MCF 10A (cell line): ENCODE results near the gene TCF7L2. TPM values are rescaled to one million over a fixed set of nuclear protein-coding genes. Genes with fewer than 3 reads are reported as not detected.

Source experiments
- BruUV-seq: library from RNA; stranded (reverse); fragments of 400-500 nt; replicated peaks from 2 replicates; lab custom pipeline; 2021; lab: Mats Ljungman, UMichigan
- CTCF ChIA-PET: fragments of 300-600 bp; sonication (Branson Sonifier 250); formaldehyde crosslinking; extraction: SDS; loops from one replicate; lab custom pipeline; 2021; ENCODE audit warnings: antibody characterized with exemption, inconsistent platforms; lab: Yijun Ruan, JAX
- POLR2A ChIA-PET: fragments of 300-600, 350-650 bp; sonication (Branson Sonifier 250); formaldehyde crosslinking; extraction: SDS; loops from one replicate; lab custom pipeline; 2020; ENCODE audit warnings: antibody characterized with exemption, inconsistent platforms; lab: Yijun Ruan, JAX
- DNase-seq: peaks from one replicate; pipeline ENCODE4 v3.0.0-alpha.2; 2018; ENCODE audit not compliant: unreplicated experiment
- H3K27ac Mint-ChIP-seq: one replicate; pipeline ENCODE4 v1.8.0; 2022; ENCODE audit warnings: mild to moderate bottlenecking, low read depth, mixed read lengths; ENCODE audit not compliant: unreplicated experiment
- H3K27me3 Mint-ChIP-seq: one replicate; pipeline ENCODE4 v1.8.0; 2022; ENCODE audit warnings: mixed read lengths; ENCODE audit not compliant: insufficient read depth, unreplicated experiment
- H3K36me3 Mint-ChIP-seq: one replicate; pipeline ENCODE4 v1.8.0; 2022; ENCODE audit warnings: mild to moderate bottlenecking, moderate library complexity, mixed read lengths; ENCODE audit not compliant: insufficient read depth, unreplicated experiment
- H3K4me1 Mint-ChIP-seq: one replicate; pipeline ENCODE4 v1.8.0; 2022; ENCODE audit warnings: mixed read lengths; ENCODE audit not compliant: insufficient read depth, unreplicated experiment
- H3K4me3 Mint-ChIP-seq: one replicate; pipeline ENCODE4 v1.8.0; 2022; ENCODE audit warnings: mild to moderate bottlenecking, moderate library complexity, mixed read lengths; ENCODE audit not compliant: unreplicated experiment
- H3K9me3 Mint-ChIP-seq: one replicate; pipeline ENCODE4 v1.8.0; 2022; ENCODE audit warnings: mixed read lengths; ENCODE audit not compliant: unreplicated experiment
- intact Hi-C: fragments of 100-400 bp; cut with micrococcal nuclease; formaldehyde crosslinking; loops from 2 replicates; pipeline ENCODE4 v1.14.1; 2022
- total RNA-seq: library from RNA; stranded (reverse); gene quantifications from 2 replicates; pipeline ENCODE4 v1.2.3, GENCODE V29; 2022
- TF ChIP-seq, protein P1 (sequence below): fragments of 200-600 bp; IDR thresholded peaks from one replicate; pipeline ENCODE4 v1.8.0; 2022; ENCODE audit warnings: antibody characterized with exemption, mild to moderate bottlenecking; ENCODE audit not compliant: unreplicated experiment

The TCF7L2 gene
- total RNA-seq, 1 experiment from 2014 or later: 25.2 TPM

GRCh38 chr10:113095419-113096127 is 145.5 kb downstream of the TCF7L2 start:
- ChIA-PET CTCF (interaction anchor here (1.5 kb wide), 1 partner anchor 14 kb away, joined by 4 read pairs; no protein-coding TSS in a partner anchor), POLR2A (interaction anchor here (2.6 to 2.7 kb wide), 2 partner anchors 21 to 37 kb away, joined by 12 to 13 read pairs; no protein-coding TSS in a partner anchor)
- intact Hi-C loops: no loop called here
- Mint-ChIP-seq H3K4me1 (peaks cover 34% of the 10 kb centered on the region), H3K9me3 (no peaks in the 10 kb centered on the region), H3K4me3 (no peak overlapping the region), H3K27me3 (no peaks in the 10 kb centered on the region), H3K27ac (peak overlapping the region; percentile 9), H3K36me3 (peaks cover 59% of the 10 kb centered on the region)
- DNase-seq: no peak
- TF ChIP-seq, protein P1, sequence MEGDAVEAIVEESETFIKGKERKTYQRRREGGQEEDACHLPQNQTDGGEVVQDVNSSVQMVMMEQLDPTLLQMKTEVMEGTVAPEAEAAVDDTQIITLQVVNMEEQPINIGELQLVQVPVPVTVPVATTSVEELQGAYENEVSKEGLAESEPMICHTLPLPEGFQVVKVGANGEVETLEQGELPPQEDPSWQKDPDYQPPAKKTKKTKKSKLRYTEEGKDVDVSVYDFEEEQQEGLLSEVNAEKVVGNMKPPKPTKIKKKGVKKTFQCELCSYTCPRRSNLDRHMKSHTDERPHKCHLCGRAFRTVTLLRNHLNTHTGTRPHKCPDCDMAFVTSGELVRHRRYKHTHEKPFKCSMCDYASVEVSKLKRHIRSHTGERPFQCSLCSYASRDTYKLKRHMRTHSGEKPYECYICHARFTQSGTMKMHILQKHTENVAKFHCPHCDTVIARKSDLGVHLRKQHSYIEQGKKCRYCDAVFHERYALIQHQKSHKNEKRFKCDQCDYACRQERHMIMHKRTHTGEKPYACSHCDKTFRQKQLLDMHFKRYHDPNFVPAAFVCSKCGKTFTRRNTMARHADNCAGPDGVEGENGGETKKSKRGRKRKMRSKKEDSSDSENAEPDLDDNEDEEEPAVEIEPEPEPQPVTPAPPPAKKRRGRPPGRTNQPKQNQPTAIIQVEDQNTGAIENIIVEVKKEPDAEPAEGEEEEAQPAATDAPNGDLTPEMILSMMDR: no peak
- no TSS peak for BruUV-seq

- Mint-ChIP-seq H3K27ac (peak overlapping the region; percentile 9), H3K4me3 (no peak overlapping the region), H3K9me3 (no peaks in the 10 kb centered on the region), H3K4me1 (peaks cover 34% of the 10 kb centered on the region), H3K36me3 (peaks cover 56% of the 10 kb centered on the region), H3K27me3 (no peaks in the 10 kb centered on the region)
- TF ChIP-seq, protein P1: no peak
- no TSS peak for BruUV-seq
- POLR2A ChIA-PET: interaction anchor here (0.9 to 1.4 kb wide), 3 partner anchors 25 to 106 kb away, joined by 3 to 5 read pairs (median 4); no protein-coding TSS in a partner anchor
- DNase-seq: no peak
- intact Hi-C loops: no loop called here
- CTCF ChIA-PET: interaction anchor here (0.6 to 1.5 kb wide), 2 partner anchors 13 to 31 kb away, joined by 3 to 4 read pairs; no protein-coding TSS in a partner anchor
Measured at GRCh38 chr10:113096128-113096996, 146.3 kb downstream of the TCF7L2 start.

DNA sequence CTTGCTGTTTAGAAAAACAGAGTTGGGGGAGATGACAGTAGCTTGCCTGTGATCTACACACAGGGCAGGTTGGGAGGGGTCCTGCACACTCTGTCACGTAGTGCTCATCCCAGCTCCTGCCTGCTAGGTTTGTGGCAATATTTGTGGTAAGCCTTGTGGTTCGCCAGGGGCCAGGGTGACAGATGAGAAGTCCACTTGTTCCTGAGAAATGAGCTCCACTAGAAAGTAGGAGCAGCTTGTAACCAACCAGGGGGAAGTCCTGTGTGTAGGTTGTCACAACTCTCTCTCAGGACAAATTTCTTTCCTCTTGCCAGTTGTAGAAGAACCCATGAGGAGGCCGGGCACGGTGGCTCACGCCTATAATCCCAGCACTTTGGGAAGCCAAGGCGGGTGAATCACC is 147.0 kb downstream of the TCF7L2 start:
- H3K36me3 Mint-ChIP-seq: peaks cover 50% of the 10 kb centered on the region
- peaks cover 34% of the 10 kb centered on the region for H3K4me1 Mint-ChIP-seq
- no peak for DNase-seq
- H3K27ac Mint-ChIP-seq: peak overlapping the region; percentile 9
- H3K4me3 Mint-ChIP-seq: no peak overlapping the region
- H3K27me3 Mint-ChIP-seq: no peaks in the 10 kb centered on the region
- ChIA-PET POLR2A (interaction anchor here (0.6 to 1.4 kb wide), 4 partner anchors 14 to 107 kb away, joined by 3 to 5 read pairs (median 4); no protein-coding TSS in a partner anchor), CTCF (interaction anchor here (0.6 kb wide), 2 partner anchors 30 to 146 kb away, joined by 3 read pairs; no protein-coding TSS in a partner anchor)
- TF ChIP-seq, protein P1: no peak
- intact Hi-C loops: no loop called here
- BruUV-seq: no TSS peak
- no peaks in the 10 kb centered on the region for H3K9me3 Mint-ChIP-seq
